ENCODE results near the gene CWC22.

DNA sequence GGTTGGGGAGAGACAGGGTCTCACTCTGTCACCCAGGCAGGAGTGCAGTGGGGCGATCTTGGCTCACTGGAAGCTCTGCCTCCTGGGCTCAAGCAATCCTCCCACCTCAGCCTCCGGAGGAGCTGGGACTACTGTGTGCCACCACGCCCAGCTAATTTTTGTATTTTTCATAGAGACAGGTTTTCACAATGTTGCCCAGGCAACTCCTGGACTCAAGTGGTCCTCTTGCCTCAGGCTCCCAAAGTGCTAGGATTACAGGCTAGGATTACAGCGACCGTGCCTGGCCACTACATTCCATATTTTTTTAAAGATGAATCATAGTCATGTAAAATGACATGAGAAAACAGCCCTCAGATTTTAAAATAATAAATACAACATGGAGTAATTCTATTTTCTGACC is 32.3 kb downstream of the CWC22 start:
- no peak for TF ChIP-seq KLF15 (CRISPR knock-in tag; IDR thresholded peaks at IDR 0.05; ENCODE audit: borderline replicate concordance)
- no peak for TF ChIP-seq ZNF274 (CRISPR knock-in tag; IDR thresholded peaks at IDR 0.05)
